Stromal cell of bone marrow (primary cell): ENCODE results near the gene MTFR1L.

Experiments used
- DNase-seq: peaks from one replicate; pipeline ENCODE4 v3.0.0-alpha.2; 2012; ENCODE audit warnings: low read depth

Gene MTFR1L

GRCh38 chr1:25808481-25809244, 11.1 kb upstream of the MTFR1L start:
- no peak for DNase-seq

GRCh38 chr1:25809283-25809926, 10.3 kb upstream of the MTFR1L start:
- no peak for DNase-seq

DNA sequence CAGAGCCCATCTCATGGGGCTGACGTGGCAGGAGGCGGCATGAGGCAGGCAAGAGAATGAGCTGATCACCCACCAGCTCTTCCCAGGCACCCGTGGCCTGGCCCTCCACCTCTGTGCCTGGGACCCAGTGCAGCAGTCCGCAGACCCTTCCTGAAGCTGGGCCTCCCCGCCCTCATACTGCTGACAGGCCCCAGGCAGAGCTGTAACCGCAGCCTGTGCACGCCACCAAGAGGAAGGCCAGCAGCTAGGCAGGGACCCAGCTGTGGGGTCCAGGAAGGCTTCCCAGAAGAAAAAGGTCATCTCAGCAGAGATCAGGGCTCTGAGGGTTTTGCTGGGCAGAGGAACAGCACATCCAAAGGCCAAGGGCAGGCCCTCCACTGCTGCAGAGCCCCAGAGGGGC, 9.8 kb upstream of the MTFR1L start:
- no peak for DNase-seq

- DNase-seq: no peak
These were observed 9.1 kb upstream of the MTFR1L start for GRCh38 chr1:25810341-25811299.

DNA sequence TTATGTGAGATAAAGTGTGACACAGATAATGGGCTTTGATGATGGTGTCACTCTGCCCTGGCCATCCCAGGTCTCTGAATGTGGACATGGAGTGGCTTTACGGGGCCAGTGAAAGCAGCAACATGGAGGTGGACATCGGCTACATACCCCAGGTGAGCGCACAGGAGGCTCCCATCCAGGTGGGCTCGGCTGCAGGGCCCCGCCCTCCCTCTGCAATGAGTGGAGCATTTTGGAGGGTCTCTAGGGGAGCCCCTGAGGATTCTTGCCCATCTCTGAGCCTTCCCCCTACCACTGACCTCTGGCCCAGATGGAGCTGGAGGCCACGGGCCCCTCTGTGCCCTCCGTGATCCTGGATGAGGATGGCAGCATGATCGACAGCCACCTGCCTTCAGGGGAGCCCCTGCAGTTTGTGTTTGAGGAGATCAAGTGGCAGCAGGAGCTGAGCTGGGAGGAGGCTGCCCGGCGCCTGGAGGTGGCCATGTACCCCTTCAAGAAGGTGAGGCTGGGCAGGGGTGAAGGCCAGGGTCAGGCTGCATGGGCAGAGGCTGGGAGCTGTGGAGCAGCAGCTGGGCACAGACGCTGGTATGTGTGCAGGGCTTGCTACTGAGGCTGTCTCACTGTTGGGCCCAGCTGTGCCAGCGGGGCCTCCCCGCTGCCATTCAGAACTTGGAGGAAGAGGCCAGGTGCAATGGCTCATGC, 8.2 kb upstream of the MTFR1L start:
- DNase-seq: no peak

DNA sequence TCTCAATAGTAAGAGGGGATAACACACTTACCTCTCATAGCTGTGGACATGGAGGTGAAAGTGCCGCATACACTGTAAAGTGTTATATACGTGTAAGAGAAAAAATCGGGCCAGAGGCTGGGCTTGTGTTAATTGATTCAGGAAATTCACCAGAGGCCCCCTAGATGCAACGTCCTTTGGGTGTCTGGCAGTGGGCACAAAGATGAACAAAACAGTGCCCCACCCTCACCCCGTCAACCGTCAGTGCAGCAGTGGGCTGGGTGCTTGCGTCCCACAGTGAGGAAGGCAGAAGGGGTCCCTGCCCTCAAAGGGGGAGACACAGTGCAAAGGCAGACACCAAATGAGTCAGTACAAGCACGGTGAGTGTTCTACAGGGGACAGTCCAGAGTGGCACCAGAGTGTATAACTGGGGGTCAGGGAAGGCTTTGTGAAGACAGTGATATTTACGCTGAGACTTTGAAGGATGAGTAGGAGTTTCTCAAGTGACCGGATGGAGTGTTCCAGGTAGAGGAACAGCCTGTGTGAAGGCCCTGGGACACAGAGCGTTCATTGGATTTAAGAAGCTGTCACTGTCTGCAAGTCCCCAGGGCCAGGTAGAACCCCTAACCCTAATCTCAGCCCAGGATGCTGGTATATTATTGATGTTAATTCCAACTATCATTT, 6.6 kb upstream of the MTFR1L start:
- DNase-seq: no peak

GRCh38 chr1:25813734-25814471, 5.9 kb upstream of the MTFR1L start:
- DNase-seq: no peak

DNA sequence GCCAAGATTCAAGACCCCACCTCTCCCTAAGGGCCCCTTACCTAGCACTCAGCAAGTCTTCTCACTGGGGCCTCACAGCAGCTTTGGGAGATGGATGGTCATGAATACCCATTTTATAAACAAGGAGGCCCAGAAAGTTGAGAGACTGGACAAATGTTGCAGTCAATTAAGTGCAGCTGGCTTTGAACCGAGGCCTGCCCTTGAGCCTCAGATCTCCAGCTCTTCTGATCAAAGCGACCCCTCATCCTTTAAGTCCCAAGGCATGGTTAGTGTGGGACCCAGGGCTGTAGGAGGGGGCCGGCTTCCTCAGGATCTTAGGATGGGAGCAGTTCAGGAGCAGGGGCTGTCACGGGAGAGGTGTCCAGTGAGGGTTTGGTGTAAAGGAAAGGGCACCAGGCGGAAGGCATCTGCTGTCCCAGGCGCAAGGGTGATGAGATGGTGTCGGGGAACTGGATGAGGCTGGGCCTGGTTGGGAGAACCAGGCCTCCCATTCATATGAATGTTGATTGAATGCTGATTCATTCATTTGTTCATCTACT, 5.1 kb upstream of the MTFR1L start:
- DNase-seq: no peak

- no peak for DNase-seq
These were observed 4.3 kb upstream of the MTFR1L start for GRCh38 chr1:25815208-25816111.

GRCh38 chr1:25816112-25816718, 3.5 kb upstream of the MTFR1L start:
- no peak for DNase-seq

DNA sequence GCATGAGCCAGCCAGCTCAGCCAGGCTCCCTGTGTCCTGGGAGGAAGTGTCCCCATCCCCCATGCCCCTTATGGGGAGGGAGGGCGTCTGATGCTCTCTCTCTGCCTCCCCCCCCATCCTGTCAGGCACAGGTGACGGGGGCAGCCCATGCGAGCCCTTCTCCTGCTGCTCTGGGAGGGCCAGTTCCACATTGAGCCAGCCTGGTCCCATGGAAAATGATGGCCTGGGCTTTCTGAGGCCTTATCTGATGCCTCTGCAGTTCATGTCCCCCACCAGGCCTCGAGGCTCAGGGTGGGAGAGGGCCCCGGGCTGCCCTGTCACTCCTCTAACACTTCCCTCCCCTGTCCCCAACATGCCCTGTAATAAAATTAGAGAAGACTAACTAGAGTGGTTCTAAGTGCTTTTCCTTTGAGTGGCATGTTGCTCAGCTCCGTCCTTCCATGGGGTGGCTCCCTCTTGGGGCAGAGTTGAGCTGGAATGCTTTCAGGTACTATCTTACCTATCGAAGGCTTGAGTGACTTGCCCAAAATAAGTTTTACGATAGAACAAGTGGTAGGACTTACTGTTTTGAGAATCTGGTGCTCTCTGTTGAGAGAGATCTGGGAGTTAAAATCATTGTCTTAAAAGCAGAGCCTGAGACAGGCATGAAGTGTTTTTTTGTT, 1.8 kb upstream of the MTFR1L start:
- DNase-seq: no peak

DNA sequence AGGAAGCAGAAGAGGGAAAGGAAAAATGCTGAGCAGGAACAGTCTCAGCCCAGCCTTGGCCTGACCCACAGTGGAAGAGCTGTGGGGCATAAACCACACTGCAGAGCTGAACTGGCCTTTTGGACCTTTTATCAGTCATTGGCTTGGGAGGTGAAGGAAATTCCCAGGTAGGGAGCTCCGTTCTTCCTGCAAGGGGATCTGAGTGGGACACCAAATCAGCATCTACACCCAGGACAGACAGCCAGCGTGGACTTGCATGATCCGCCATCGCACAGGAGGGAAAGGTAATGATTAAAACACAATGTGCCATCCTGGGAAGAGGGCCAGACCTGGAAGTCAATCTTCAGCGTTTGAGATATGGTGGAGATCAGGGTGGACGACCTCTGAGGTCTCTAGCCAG, 1.2 kb upstream of the MTFR1L start:
- no peak for DNase-seq

GRCh38 chr1:25820247-25821111, 725 bp downstream of the MTFR1L start:
- no peak for DNase-seq

- DNase-seq: no peak
These were observed 1.3 kb downstream of the MTFR1L start for GRCh38 chr1:25821112-25821476.

- DNase-seq: no peak
These were observed 1.9 kb downstream of the MTFR1L start for GRCh38 chr1:25821630-25822091.

GRCh38 chr1:25825605-25826004, 5.9 kb downstream of the MTFR1L start:
- no peak for DNase-seq

GRCh38 chr1:25826571-25826970, 6.8 kb downstream of the MTFR1L start:
- DNase-seq: no peak
